Stimulated activated naive CD8-positive, alpha-beta T cell treated with anti-CD3 and anti-CD28 coated beads, Interleukin-15, amount 100 ng/mL, for 72 hours (primary cell): Measurements from ENCODE around the gene METTL16.
A peak's percentile ranks its signal among the peaks of the same experiment; 100 is the strongest.

Experiments used
- ATAC-seq: fragments of 150-1000 bp; cut with Tn5 transposase; 2 replicates; pipeline ENCODE4 v1.10.0; 2021; ENCODE audit warnings: mild to moderate bottlenecking, moderate library complexity
- DNase-seq, 2 donors: peaks; one replicate each; pipeline ENCODE4 v3.0.0; 2021 to 2022
- H3K27ac Mint-ChIP-seq, 2 donors: one replicate each; pipeline ENCODE4 v1.8.0; 2022; ENCODE audit warnings: mild to moderate bottlenecking in 2 of 2, mixed read lengths in 2 of 2, moderate library complexity in 2 of 2
- H3K27me3 Mint-ChIP-seq: one replicate; pipeline ENCODE4 v1.8.0; 2022; ENCODE audit warnings: mixed read lengths
- H3K4me1 Mint-ChIP-seq: one replicate; pipeline ENCODE4 v1.8.0; 2022; ENCODE audit warnings: mild to moderate bottlenecking, mixed read lengths
- H3K4me3 Mint-ChIP-seq, 2 donors: one replicate each; pipeline ENCODE4 v1.8.0; 2022; ENCODE audit warnings: mild to moderate bottlenecking in 2 of 2, mixed read lengths in 2 of 2, moderate library complexity in 1 of 2
- H3K9me3 Mint-ChIP-seq, 2 donors: one replicate each; pipeline ENCODE4 v1.8.0; 2022; ENCODE audit warnings: mixed read lengths in 2 of 2

The METTL16 gene

DNA sequence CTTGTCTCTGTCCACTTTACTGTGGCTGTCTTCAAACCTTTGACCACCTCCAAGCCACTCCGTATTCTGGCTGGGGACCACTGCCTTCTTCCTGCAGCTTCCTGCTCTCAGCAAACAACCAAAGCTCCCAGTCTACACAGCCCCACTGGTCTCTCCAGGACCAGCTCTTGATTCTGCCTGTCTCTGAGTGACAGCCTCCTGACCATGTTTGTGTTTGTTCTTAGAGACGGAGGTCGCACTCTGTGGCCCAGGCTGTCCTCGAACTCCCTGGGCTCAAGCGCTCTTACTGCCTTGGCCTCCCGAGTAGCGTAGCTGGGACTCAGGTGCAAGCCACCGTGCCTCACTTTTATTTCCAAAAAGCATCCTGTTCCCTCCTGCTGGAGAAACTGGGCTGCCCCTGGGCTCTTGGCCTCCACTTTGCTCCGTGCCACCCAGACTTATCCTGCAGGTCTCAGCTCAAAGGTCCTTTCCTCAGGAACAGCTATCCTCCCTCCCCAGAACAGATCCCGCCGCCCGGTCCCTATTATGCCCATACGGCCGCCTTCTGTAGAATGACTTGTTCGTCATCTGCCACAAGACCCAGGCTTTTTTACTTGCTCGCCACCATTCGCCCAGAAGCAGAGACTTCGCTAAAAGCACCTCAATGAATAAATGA is 120.0 kb downstream of the METTL16 start:
- no peak for ATAC-seq
- H3K4me1 Mint-ChIP-seq: peaks cover 76% of the 10 kb centered on the region

GRCh38 chr17:2390199-2390836 is 121.4 kb downstream of the METTL16 start:
- DNase-seq (no peak), ATAC-seq (no peak)
- Mint-ChIP-seq H3K27ac (no peak overlapping the region), H3K4me3 (no peak overlapping the region), H3K27me3 (no peaks in the 10 kb centered on the region), H3K4me1 (peaks cover 62% of the 10 kb centered on the region), H3K9me3 (no peaks in the 10 kb centered on the region)

More for the DNA sequence above, 120.0 kb downstream of the METTL16 start:
- no peaks in the 10 kb centered on the region for H3K9me3 Mint-ChIP-seq
- peak overlapping the region; percentile 87 to 94 for H3K27ac Mint-ChIP-seq
- DNase-seq: no peak
- H3K27me3 Mint-ChIP-seq: no peaks in the 10 kb centered on the region
- peak overlapping the region; percentile 92 for H3K4me3 Mint-ChIP-seq

GRCh38 chr17:2388683-2389055 is 123.0 kb downstream of the METTL16 start:
- no peaks in the 10 kb centered on the region for H3K27me3 Mint-ChIP-seq
- no peak overlapping the region for H3K4me3 Mint-ChIP-seq
- no peak for ATAC-seq
- peak overlapping the region in 1 of 2 donors; percentile 48 for H3K27ac Mint-ChIP-seq
- DNase-seq: no peak
- H3K9me3 Mint-ChIP-seq: no peaks in the 10 kb centered on the region
- peaks cover 48% of the 10 kb centered on the region for H3K4me1 Mint-ChIP-seq

DNA sequence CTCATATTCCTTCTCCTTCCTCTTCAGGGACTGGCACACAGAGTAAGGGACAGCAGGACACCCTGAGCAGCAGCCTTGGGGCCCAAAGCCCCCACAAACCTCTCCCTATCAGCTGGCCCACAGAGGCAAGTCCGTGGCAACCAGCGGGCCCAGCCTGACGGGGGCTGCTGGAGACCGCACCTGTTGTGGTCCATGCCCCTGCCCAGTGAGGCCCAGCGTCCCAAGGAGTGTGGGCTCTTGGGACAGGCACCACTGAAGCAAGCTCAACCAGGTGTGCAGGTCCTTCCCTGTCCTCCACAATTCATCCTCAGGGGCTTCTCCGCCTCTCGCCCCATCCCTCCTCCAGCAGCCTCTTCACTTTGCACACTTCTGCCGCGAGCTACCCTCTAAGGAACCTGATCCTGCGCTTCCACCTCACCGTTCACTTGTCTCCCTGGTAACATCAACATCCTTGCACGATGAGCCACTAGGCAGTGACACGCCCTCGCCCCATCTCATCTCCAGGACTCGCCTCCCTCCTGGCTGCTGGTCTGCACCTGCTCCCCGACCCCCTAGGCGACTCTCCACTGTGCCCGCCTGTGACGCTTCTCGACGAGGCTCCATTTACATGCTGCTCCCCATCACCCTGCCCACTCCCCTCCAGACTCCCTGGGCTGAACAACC is 123.5 kb downstream of the METTL16 start:
- no peak overlapping the region for H3K4me3 Mint-ChIP-seq
- no peak for ATAC-seq
- no peaks in the 10 kb centered on the region for H3K27me3 Mint-ChIP-seq
- peaks cover 52% of the 10 kb centered on the region for H3K4me1 Mint-ChIP-seq
- peak overlapping the region; percentile 48 to 57 for H3K27ac Mint-ChIP-seq
- H3K9me3 Mint-ChIP-seq: no peaks in the 10 kb centered on the region
- DNase-seq: no peak

DNA sequence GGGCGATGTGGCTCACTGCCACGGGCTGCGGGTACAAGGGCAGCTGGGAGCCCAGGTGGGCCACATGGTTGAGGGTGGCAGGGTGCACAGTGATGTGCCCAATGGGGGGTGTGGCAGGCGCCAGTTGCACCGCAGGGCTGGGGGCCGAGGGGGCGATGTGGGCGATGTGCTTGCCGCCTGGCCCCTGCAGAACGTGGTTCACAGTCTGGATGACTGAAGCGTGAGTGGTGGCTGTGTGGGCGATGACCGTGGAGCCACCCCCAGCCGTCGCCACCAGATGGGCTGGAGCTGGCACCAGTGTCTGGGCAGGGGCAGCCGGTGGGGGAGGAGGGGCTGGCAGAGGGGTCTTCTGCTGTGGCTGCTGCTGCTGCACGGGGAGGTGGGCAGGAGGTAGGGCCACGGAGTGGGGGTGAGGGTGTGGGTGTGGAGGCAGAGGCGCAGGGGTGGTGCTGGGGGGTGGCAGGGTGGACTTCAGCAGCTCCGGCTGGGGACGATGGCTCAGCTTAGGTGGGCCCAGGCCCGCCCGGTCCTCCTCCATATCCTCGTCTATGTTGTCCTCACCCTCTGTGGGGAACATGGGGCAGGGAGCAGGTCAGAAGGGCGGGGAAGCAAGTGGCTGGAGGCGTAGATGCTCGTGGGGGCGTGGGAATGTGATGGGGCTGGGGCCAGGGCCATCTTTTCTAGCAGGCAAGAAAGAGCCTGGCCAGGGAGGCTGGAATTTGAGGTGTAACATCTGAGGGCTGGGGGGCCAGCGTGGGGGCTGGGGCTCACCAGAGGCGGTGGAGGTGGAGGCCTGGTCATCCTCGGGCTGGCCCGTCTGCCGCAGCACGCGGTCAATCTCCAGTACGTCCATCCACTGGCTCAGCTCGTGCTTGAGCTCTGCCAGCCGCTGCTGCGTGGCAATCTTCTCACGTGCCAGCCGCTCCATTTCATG is 124.3 kb downstream of the METTL16 start:
- Mint-ChIP-seq H3K4me3 (no peak overlapping the region), H3K4me1 (peaks cover 57% of the 10 kb centered on the region), H3K9me3 (no peaks in the 10 kb centered on the region), H3K27me3 (no peaks in the 10 kb centered on the region), H3K27ac (peak overlapping the region in 1 of 2 donors; percentile 87)
- no peak for DNase-seq
- no peak for ATAC-seq

DNA sequence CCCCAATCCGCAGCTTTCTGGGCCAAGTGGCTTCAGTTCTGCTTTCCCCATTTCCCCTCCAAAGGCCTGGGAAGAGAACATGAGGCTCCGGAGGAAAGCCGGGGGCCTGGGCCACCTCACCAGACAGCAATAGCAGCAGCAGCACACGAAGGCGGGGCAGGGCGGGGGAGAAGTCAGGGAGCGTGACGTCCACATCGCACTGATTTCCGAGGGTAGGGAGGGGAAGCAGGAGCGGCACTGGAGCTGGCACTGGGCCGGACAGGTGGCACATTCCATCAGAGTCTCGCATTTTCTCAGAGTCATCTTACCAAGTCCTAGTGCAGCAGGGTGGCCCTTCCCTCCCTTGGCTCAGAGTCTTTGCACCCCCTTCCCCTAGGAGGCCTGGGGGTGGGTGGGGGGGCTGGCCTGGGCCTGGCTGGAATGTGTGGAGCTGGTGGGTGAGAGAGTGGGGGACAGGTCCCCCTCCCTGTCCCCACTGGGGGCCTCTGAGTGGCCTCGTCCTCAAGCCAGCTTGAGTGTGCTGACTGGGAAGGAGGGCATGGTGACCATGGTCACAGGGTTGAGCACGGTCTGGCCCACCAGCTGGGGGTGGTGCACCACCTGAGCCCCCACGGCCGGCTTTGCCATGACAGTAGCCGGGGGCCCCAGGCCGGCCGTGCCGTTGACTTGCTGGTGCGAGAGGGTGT is 125.1 kb downstream of the METTL16 start:
- no peaks in the 10 kb centered on the region for H3K9me3 Mint-ChIP-seq
- peak overlapping the region in 1 of 2 donors; percentile 87 for H3K27ac Mint-ChIP-seq
- no peaks in the 10 kb centered on the region for H3K27me3 Mint-ChIP-seq
- DNase-seq (no peak), ATAC-seq (no peak)
- no peak overlapping the region for H3K4me3 Mint-ChIP-seq
- peaks cover 49% of the 10 kb centered on the region for H3K4me1 Mint-ChIP-seq

- Mint-ChIP-seq H3K9me3 (no peaks in the 10 kb centered on the region), H3K27me3 (no peaks in the 10 kb centered on the region), H3K4me1 (peaks cover 39% of the 10 kb centered on the region), H3K27ac (peak overlapping the region in 1 of 2 donors; percentile 54), H3K4me3 (no peak overlapping the region)
- ATAC-seq (no peak), DNase-seq (no peak)
Observed at GRCh38 chr17:2385240-2386210, 126.2 kb downstream of the METTL16 start.

DNA sequence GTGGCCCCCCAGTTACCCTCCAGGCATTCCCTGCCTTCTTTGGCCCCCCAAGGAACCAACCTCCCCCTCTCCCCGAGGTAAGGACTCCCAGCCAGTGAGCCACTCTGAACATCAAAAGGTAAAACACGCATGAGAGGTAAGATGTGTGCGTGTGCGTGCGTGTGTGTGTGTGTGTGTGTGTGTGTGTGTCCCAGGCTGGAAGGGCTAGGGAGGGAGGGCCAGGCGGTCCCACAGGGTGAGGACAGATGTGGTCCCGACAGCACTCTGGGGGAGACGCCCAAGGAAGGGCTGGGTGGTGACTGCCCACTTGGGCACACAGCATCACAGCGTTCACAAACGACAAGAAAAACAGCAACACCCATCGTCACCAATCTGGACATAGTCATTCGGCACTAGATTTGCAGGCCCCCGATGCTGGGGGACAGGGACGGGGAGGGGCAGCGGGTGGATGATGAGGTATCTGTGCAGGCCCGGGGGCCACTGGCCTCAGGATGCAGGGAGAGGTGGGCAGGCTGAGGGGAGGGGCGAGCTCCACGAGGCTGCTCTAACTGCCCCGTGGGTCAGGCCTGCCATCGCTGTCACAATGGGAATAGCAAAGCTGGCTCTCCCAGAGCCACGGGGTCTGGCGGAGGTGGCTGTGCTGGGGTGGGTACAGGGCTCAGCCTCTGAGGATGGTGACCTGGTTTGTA is 127.1 kb downstream of the METTL16 start:
- DNase-seq (no peak), ATAC-seq (no peak)
- Mint-ChIP-seq H3K9me3 (no peaks in the 10 kb centered on the region), H3K27ac (peak overlapping the region in 1 of 2 donors; percentile 34), H3K4me1 (peaks cover 29% of the 10 kb centered on the region), H3K4me3 (no peak overlapping the region), H3K27me3 (no peaks in the 10 kb centered on the region)

GRCh38 chr17:2383628-2384167 is 128.0 kb downstream of the METTL16 start:
- no peak overlapping the region for H3K27ac Mint-ChIP-seq
- no peaks in the 10 kb centered on the region for H3K9me3 Mint-ChIP-seq
- H3K4me3 Mint-ChIP-seq: no peak overlapping the region
- H3K27me3 Mint-ChIP-seq: no peaks in the 10 kb centered on the region
- H3K4me1 Mint-ChIP-seq: peaks cover 20% of the 10 kb centered on the region
- ATAC-seq: no peak
- no peak for DNase-seq

DNA sequence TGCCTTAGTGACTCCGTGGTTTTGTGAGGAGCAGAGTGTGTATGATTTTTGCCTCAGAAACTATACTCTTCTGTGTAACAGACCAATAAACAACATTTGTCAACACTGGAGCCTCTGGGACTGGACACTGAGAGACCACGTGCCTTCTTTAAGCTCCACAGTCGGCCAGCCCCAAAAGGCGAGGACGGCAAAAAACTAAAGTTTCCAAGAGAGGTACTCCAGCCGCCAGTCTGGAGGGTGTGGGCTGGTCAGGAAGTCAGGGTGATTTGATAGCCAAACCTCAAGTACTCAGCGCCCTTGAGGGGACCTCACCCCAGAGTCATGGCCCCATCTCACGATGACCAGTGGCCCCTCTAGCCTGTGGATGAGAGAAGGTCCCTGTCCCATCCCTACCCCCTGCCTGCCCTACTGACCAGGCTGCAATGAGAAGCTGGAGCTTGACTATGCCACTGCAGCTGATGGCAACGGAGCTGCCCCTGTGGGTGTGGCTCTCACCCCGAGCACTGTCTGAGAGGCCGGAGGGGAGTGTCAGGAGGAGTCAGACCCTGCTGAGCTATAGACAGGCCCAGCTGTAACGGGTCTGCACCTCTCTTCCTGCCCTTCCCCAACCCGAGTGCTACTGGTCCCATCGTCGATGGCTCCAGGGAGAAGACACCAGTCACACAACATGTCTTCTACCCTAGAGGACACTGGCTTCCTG is 130.6 kb downstream of the METTL16 start:
- Mint-ChIP-seq H3K4me3 (no peak overlapping the region), H3K27ac (no peak overlapping the region), H3K9me3 (no peaks in the 10 kb centered on the region), H3K4me1 (peaks cover 12% of the 10 kb centered on the region), H3K27me3 (no peaks in the 10 kb centered on the region)
- ATAC-seq: no peak
- DNase-seq: no peak

DNA sequence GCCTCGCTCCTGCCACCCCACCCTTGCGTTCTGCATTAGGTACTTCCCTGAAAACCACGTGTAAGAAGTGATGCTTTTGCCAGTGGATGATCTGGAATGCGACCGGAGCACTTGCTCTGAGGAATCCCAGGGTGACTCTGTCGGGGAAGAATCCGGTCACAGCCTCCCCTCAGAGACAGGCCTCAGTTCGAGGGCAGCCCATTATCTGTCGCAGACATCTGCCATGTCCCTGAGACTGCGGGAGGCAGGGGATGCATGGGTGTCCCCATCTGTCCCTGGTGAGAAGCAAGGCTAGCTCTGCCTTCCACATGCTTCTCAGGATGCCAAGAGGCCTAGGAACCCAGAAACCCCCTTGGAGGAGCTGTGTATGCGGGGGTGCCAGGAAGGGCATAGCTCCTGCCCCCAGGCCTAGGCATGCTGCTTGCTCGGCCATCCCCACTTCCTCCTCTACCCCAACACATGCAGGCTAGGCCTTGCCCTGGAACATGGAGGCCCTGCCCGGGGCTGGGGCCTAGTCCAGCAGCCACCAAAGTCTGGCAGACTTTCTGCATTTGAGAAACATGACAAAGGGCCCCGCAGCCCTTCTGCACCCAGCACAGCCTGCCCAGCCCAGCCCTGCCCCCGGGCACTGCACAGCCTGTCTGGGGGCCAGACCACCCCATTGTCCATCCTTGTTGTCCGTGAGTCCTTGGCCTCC is 131.3 kb downstream of the METTL16 start:
- Mint-ChIP-seq H3K27ac (peak overlapping the region; percentile 56 to 57), H3K4me3 (no peak overlapping the region), H3K9me3 (no peaks in the 10 kb centered on the region), H3K27me3 (no peaks in the 10 kb centered on the region), H3K4me1 (peaks cover 12% of the 10 kb centered on the region)
- ATAC-seq (no peak), DNase-seq (no peak)

- no peak for DNase-seq
- peak overlapping the region in 1 of 2 donors; percentile 59 for H3K27ac Mint-ChIP-seq
- H3K9me3 Mint-ChIP-seq: no peaks in the 10 kb centered on the region
- no peaks in the 10 kb centered on the region for H3K27me3 Mint-ChIP-seq
- H3K4me3 Mint-ChIP-seq: no peak overlapping the region
- peaks cover 12% of the 10 kb centered on the region for H3K4me1 Mint-ChIP-seq
- no peak for ATAC-seq
Observed at GRCh38 chr17:2379489-2380225, 132.0 kb downstream of the METTL16 start.
